ENCODE results near the gene PAN2. TPM values are rescaled to one million over a fixed set of nuclear protein-coding genes. Genes with fewer than 3 reads are reported as not detected.

The PAN2 gene
- total RNA-seq, 1 donor from 2014 or later: 21.4 TPM

GRCh38 chr12:56266693-56267442, 66.9 kb downstream of the PAN2 start, which contains the start of gene COQ10A:
COQ10A (plus strand) TSS chr12:56266942; CDS start chr12:56267119, 177 bp downstream.
- ATAC-seq: peak; percentile 89

Other genes starting within 250 kb of the PAN2 start
- gene PA2G4, start 229.4 kb downstream of the PAN2 start, total RNA-seq: 125 TPM
- 4,992 TPM for gene RPL41, start 217.4 kb downstream of the PAN2 start, total RNA-seq
- gene ZC3H10, start 215.7 kb downstream of the PAN2 start, total RNA-seq: 1.8 TPM
- 48.8 TPM for gene ESYT1, start 205.7 kb downstream of the PAN2 start, total RNA-seq
- 54.2 TPM for gene MYL6B, start 181.4 kb downstream of the PAN2 start, total RNA-seq
- 1,179 TPM for gene MYL6, start 175.6 kb downstream of the PAN2 start, total RNA-seq
- 44.4 TPM for gene SMARCC2, start 144.5 kb downstream of the PAN2 start, total RNA-seq
- gene RNF41, start 112.1 kb downstream of the PAN2 start, total RNA-seq: 26.9 TPM
- gene NABP2, start 109.7 kb downstream of the PAN2 start, total RNA-seq: 26.5 TPM
- gene SLC39A5, start 103.9 kb downstream of the PAN2 start, total RNA-seq: not detected
- 19.8 TPM for gene ANKRD52, start 75.6 kb downstream of the PAN2 start, total RNA-seq
- 3.1 TPM for gene COQ10A, start 67.1 kb downstream of the PAN2 start, total RNA-seq
- 215 TPM for gene CS, start 33.7 kb downstream of the PAN2 start, total RNA-seq
- 67.7 TPM for gene CNPY2, start 18.0 kb downstream of the PAN2 start, total RNA-seq
- gene IL23A, start 4.9 kb upstream of the PAN2 start, total RNA-seq: 1.8 TPM
- gene STAT2, start 26.1 kb upstream of the PAN2 start, total RNA-seq: 54.5 TPM
- gene APOF, start 28.9 kb upstream of the PAN2 start, total RNA-seq: not detected
- gene TIMELESS, start 115.4 kb upstream of the PAN2 start, total RNA-seq: 10.5 TPM
- gene MIP, start 120.7 kb upstream of the PAN2 start, total RNA-seq: not detected
- gene SPRYD4, start 134.6 kb upstream of the PAN2 start, total RNA-seq: 3.2 TPM
- gene GLS2, start 154.2 kb upstream of the PAN2 start, total RNA-seq: 2.6 TPM
- 11.3 TPM for gene RBMS2, start 187.8 kb upstream of the PAN2 start, total RNA-seq

Data from esophagus mucosa (tissue), 1 donor.